ENCODE data around the gene GPR68. TPM values are rescaled to one million over a fixed set of nuclear protein-coding genes. Genes with fewer than 3 reads are reported as not detected.

The GPR68 gene
- 10 to 100 TPM; 19.0 to 40.4 (median 22.4) TPM for polyA plus RNA-seq

DNA sequence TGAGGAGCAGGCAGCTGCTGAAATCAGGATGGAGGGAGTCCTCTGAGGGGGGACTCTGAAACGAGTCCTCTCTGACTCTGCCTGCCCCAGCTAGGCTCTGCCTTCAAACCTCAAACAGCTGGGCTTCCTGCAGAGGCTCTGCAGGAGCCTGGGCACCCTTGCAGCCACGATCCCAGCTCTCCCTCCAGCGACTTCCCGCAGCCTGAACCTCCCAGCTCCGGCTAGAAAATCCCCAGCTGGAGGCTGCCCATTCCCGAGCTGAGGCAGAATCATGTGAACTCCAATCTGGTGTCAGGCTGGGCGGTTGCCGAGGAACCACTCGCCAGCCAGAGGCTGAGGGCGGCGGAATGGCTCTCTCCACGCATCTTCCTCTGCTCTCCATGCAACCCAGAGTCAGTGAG, at the start of gene GPR68:
Gene GPR68 (minus strand): TSS at position 204 of the 401 bp plus-strand sequence. CDS start 9,654 bp downstream, outside the sequence.
- no peak for DNase-seq
- peak within 1 kb of the TSS; percentile 89 to 98 (median 94) for H3K27ac Mint-ChIP-seq
- H3K9me3 Mint-ChIP-seq = peaks cover 0 to 2% (median 0%) of the 10 kb centered on the region in 6 donors
- H3K36me3 Mint-ChIP-seq = peaks cover 11 to 31% (median 23%) of the 10 kb centered on the region in 3 donors
- H3K27me3 Mint-ChIP-seq (ENCODE audit: low read depth in 3 of 3) = peaks cover 13 to 21% (median 17%) of the 10 kb centered on the region in 3 donors
- peaks cover 92 to 96% of the 10 kb centered on the region in 2 donors for H3K4me1 Mint-ChIP-seq
- peak within 1 kb of the TSS; percentile 89 to 94 (median 93) for H3K4me3 Mint-ChIP-seq

DNA sequence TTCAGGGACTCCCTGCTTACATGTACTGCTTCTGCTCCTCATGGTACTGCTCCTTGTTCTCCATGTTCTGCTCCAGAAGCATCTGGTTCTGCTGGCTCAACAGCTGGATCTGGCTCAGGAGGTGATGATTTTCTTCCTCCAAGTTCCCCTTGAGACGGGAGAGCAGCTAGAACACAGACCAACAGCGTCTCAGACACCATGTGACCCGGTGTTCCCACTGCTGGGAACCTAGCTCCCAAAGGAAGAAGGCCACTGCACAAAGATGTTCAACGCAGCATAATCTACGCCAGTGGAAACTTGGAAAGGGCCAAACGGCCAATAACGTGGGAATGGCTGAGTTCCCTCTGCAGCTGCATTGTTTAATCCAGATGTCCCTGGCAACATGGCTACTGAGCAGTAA, 49.6 kb upstream of the GPR68 start:
- Mint-ChIP-seq H3K4me3 (no peak overlapping the region), H3K36me3 (peaks cover 6 to 74% (median 18%) of the 10 kb centered on the region in 3 donors)

GRCh38 chr14:91293281-91293680, 48.8 kb upstream of the GPR68 start:
- Mint-ChIP-seq H3K4me1 (peaks cover 14 to 16% of the 10 kb centered on the region in 2 donors), H3K4me3 (peak overlapping the region in 1 of 5 donors; percentile 1), H3K36me3 (peaks cover 6 to 71% (median 20%) of the 10 kb centered on the region in 3 donors), H3K9me3 (no peaks in the 10 kb centered on the region), H3K27me3 (ENCODE audit: low read depth in 3 of 3) (peaks cover 15 to 71% (median 66%) of the 10 kb centered on the region in 3 donors), H3K27ac (peak overlapping the region; percentile 55 to 95 (median 89))
- DNase-seq = no peak

More for the DNA sequence above, 49.6 kb upstream of the GPR68 start:
- DNase-seq = no peak
- Mint-ChIP-seq H3K27me3 (ENCODE audit: low read depth in 3 of 3) (peaks cover 15 to 77% (median 61%) of the 10 kb centered on the region in 3 donors), H3K4me1 (peaks cover 14 to 16% of the 10 kb centered on the region in 2 donors), H3K9me3 (no peaks in the 10 kb centered on the region), H3K27ac (peak overlapping the region; percentile 34 to 92 (median 68))

- H3K27ac Mint-ChIP-seq = peak overlapping the region; percentile 20 to 95 (median 89)
- H3K4me1 Mint-ChIP-seq = peaks cover 14 to 16% of the 10 kb centered on the region in 2 donors
- no peak overlapping the region for H3K4me3 Mint-ChIP-seq
- H3K9me3 Mint-ChIP-seq = no peaks in the 10 kb centered on the region
- DNase-seq = peak; percentile 17 to 39 (median 30)
- H3K27me3 Mint-ChIP-seq (ENCODE audit: low read depth in 3 of 3) = peaks cover 15 to 64% (median 62%) of the 10 kb centered on the region in 3 donors
- peaks cover 6 to 73% (median 25%) of the 10 kb centered on the region in 3 donors for H3K36me3 Mint-ChIP-seq
These were observed 48.0 kb upstream of the GPR68 start for GRCh38 chr14:91292491-91292890.

- H3K4me3 Mint-ChIP-seq = no peak overlapping the region
- no peak for DNase-seq
- H3K27me3 Mint-ChIP-seq (ENCODE audit: low read depth in 3 of 3) = peaks cover 15 to 61% (median 59%) of the 10 kb centered on the region in 3 donors
- peak overlapping the region; percentile 57 to 95 (median 89) for H3K27ac Mint-ChIP-seq
- peaks cover 6 to 67% (median 25%) of the 10 kb centered on the region in 3 donors for H3K36me3 Mint-ChIP-seq
- peaks cover 15 to 17% of the 10 kb centered on the region in 2 donors for H3K4me1 Mint-ChIP-seq
- no peaks in the 10 kb centered on the region for H3K9me3 Mint-ChIP-seq
These were observed 47.4 kb upstream of the GPR68 start for GRCh38 chr14:91291786-91292405.

DNA sequence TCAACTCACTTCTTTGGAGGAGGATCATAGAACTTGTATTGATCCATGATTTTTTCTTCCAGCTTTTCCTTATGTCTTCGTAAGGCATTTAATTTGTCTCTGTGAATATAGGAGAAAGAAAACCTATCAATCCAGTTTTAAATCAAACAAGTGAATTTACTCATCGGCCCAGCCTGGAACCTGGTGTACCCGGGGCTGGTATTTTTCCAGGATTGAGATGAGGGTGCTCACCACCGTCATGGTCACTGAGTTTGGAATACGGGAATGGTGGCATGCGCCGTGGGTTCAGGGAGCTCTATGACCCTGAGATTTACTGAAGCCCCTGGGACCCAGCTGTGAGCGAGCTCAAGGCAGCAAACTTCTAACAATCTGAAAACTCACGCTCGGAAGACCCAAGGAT, 46.5 kb upstream of the GPR68 start:
- no peak for DNase-seq
- no peaks in the 10 kb centered on the region for H3K9me3 Mint-ChIP-seq
- peaks cover 9 to 63% (median 30%) of the 10 kb centered on the region in 3 donors for H3K36me3 Mint-ChIP-seq
- peaks cover 22 to 24% of the 10 kb centered on the region in 2 donors for H3K4me1 Mint-ChIP-seq
- H3K27me3 Mint-ChIP-seq (ENCODE audit: low read depth in 3 of 3) = peaks cover 15 to 59% (median 57%) of the 10 kb centered on the region in 3 donors
- H3K27ac Mint-ChIP-seq = peak overlapping the region in 5 of 6 donors; percentile 57 to 92 (median 71)
- no peak overlapping the region for H3K4me3 Mint-ChIP-seq

GRCh38 chr14:91289464-91289863, 45.0 kb upstream of the GPR68 start:
- Mint-ChIP-seq H3K27me3 (ENCODE audit: low read depth in 3 of 3) (peaks cover 11 to 59% (median 51%) of the 10 kb centered on the region in 3 donors), H3K4me1 (peaks cover 32 to 40% of the 10 kb centered on the region in 2 donors), H3K36me3 (peaks cover 16 to 70% (median 39%) of the 10 kb centered on the region in 3 donors), H3K4me3 (no peak overlapping the region), H3K9me3 (no peaks in the 10 kb centered on the region), H3K27ac (peak overlapping the region; percentile 11 to 67 (median 38))
- no peak for DNase-seq

DNA sequence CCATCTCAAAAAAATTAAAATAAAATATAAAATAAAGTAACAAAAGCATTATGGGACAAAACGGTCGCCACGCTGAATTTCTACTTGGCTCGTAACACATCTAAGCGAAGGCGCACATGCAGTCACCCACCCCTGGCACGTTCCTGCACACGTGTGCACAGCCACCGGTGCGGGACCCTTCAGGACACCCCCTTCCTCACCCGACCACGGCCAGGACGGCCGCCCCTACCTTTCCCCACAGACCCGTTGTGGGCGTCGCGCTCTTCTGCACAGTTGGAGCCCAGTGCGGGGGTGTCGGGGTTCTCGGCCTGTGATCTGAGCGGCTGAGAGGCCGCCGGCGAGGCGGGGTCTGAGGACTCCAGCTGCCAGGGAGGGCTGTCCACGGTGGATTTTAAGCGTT, 44.4 kb upstream of the GPR68 start:
- H3K27ac Mint-ChIP-seq = peak overlapping the region in 3 of 6 donors; percentile 39 to 67 (median 62)
- H3K4me3 Mint-ChIP-seq = no peak overlapping the region
- peaks cover 20 to 70% (median 36%) of the 10 kb centered on the region in 3 donors for H3K36me3 Mint-ChIP-seq
- DNase-seq = no peak
- peaks cover 32 to 41% of the 10 kb centered on the region in 2 donors for H3K4me1 Mint-ChIP-seq
- H3K9me3 Mint-ChIP-seq = no peaks in the 10 kb centered on the region
- H3K27me3 Mint-ChIP-seq (ENCODE audit: low read depth in 3 of 3) = peaks cover 11 to 56% (median 49%) of the 10 kb centered on the region in 3 donors

- Mint-ChIP-seq H3K9me3 (peaks cover 0 to 2% (median 0%) of the 10 kb centered on the region in 6 donors), H3K27ac (peak overlapping the region; percentile 49 to 90 (median 74)), H3K4me3 (no peak overlapping the region), H3K4me1 (peaks cover 41 to 50% of the 10 kb centered on the region in 2 donors), H3K36me3 (peaks cover 26 to 75% (median 42%) of the 10 kb centered on the region in 3 donors), H3K27me3 (ENCODE audit: low read depth in 3 of 3) (peaks cover 3 to 54% (median 47%) of the 10 kb centered on the region in 3 donors)
- DNase-seq = peak; percentile 63 to 74 (median 69)
These were observed 42.0 kb upstream of the GPR68 start for GRCh38 chr14:91286530-91286937.

DNA sequence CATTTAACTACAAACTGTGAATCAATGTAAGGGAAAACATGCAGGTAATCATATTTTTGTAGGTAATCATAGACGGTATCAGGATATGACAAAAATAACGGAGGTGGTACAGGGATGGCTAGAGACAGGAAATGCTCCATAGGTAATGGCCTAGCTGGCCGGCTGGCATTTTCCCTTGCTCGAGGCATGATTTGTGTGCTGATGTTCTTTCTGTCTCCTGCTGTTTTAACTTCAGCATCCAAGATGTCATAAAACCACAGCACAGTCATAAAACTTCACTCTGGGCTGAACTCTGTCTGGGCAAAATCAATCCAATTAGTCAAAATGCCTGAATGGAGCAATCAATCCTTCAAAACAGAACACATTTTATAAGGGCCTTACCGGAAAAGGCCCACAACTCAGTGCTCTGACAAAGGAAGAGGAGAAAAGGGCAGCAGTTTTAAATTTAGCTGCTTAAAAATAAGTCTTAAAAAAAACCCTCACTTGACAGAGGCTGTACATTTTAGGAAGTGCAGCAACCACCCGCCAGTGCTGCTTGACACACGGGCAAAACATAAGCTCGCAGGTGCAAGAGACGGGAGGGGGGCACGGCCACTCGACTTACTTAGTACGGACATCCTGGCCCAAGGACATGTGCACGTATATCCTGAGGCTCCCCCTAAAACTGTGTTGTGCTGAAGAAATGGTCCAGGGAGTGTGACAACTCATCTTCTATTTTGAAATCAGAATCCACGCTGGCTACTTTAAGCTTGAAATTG, 40.5 kb upstream of the GPR68 start:
- H3K36me3 Mint-ChIP-seq = peaks cover 26 to 70% (median 40%) of the 10 kb centered on the region in 3 donors
- DNase-seq = no peak
- H3K4me1 Mint-ChIP-seq = peaks cover 41 to 50% of the 10 kb centered on the region in 2 donors
- H3K27me3 Mint-ChIP-seq (ENCODE audit: low read depth in 3 of 3) = peaks cover 5 to 49% (median 42%) of the 10 kb centered on the region in 3 donors
- H3K9me3 Mint-ChIP-seq = peaks cover 0 to 2% (median 0%) of the 10 kb centered on the region in 6 donors
- peak overlapping the region; percentile 18 to 88 (median 74) for H3K27ac Mint-ChIP-seq
- H3K4me3 Mint-ChIP-seq = peak overlapping the region in 1 of 5 donors; percentile 51

- DNase-seq = no peak
- peaks cover 0 to 2% (median 0%) of the 10 kb centered on the region in 6 donors for H3K9me3 Mint-ChIP-seq
- H3K36me3 Mint-ChIP-seq = peaks cover 26 to 70% (median 43%) of the 10 kb centered on the region in 3 donors
- H3K4me3 Mint-ChIP-seq = no peak overlapping the region
- peaks cover 41 to 52% of the 10 kb centered on the region in 2 donors for H3K4me1 Mint-ChIP-seq
- peaks cover 3 to 44% (median 35%) of the 10 kb centered on the region in 3 donors for H3K27me3 Mint-ChIP-seq (ENCODE audit: low read depth in 3 of 3)
- H3K27ac Mint-ChIP-seq = peak overlapping the region in 5 of 6 donors; percentile 55 to 88 (median 80)
These were observed 39.8 kb upstream of the GPR68 start for GRCh38 chr14:91284146-91284790.

GRCh38 chr14:91283666-91284065, 39.2 kb upstream of the GPR68 start:
- Mint-ChIP-seq H3K36me3 (peaks cover 26 to 71% (median 46%) of the 10 kb centered on the region in 3 donors), H3K27me3 (ENCODE audit: low read depth in 3 of 3) (peaks cover 3 to 43% (median 32%) of the 10 kb centered on the region in 3 donors), H3K27ac (peak overlapping the region; percentile 50 to 92 (median 81)), H3K4me1 (peaks cover 41 to 55% of the 10 kb centered on the region in 2 donors), H3K4me3 (no peak overlapping the region), H3K9me3 (peaks cover 0 to 2% (median 0%) of the 10 kb centered on the region in 6 donors)
- no peak for DNase-seq

Measured in immature natural killer cell (primary cell).